ENCODE measurements around the gene FBXW8.

GRCh38 chr12:116890330-116890729 lies 20.4 kb upstream of the FBXW8 start:
- TF ChIP-seq EZH2 (IDR thresholded peaks at IDR 0.05; ENCODE audit: low read length, unreplicated experiment): no peak
- TF ChIP-seq CTCF (conservative IDR thresholded peaks at IDR 0.05; ENCODE audit: low read depth, low read length): no peak
- no peak for TF ChIP-seq EZH2phosphoT487 (IDR thresholded peaks at IDR 0.05; ENCODE audit: borderline replicate concordance, low read length)
